ENCODE results near the gene CTBS.

DNA sequence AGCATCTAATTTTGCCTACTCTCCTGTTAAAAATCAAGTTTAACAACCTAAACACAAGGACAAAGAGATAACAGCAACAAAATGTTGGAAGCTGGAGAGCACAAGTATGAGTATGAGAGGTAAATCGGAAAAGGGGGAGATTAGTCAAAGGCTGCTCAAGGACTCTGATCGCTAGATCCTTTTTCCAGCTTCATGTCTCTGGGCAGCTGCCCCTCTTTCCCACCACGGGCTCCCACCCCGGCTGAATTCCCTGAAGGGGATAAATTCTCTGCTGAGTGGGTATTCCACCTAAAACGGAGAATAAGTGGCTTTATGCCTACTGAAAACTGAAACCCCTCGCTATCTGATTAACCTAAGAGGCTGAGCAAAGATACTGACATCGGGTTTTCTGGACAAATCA, 696 bp upstream of the CTBS start:
- TF ChIP-seq, protein P1, sequence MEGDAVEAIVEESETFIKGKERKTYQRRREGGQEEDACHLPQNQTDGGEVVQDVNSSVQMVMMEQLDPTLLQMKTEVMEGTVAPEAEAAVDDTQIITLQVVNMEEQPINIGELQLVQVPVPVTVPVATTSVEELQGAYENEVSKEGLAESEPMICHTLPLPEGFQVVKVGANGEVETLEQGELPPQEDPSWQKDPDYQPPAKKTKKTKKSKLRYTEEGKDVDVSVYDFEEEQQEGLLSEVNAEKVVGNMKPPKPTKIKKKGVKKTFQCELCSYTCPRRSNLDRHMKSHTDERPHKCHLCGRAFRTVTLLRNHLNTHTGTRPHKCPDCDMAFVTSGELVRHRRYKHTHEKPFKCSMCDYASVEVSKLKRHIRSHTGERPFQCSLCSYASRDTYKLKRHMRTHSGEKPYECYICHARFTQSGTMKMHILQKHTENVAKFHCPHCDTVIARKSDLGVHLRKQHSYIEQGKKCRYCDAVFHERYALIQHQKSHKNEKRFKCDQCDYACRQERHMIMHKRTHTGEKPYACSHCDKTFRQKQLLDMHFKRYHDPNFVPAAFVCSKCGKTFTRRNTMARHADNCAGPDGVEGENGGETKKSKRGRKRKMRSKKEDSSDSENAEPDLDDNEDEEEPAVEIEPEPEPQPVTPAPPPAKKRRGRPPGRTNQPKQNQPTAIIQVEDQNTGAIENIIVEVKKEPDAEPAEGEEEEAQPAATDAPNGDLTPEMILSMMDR (IDR thresholded peaks at IDR 0.05; ENCODE audit: low read length): no peak
- TF ChIP-seq EZH2 (IDR thresholded peaks at IDR 0.05; ENCODE audit: borderline replicate concordance, low read length): no peak

Measured in OCI-LY1 (cell line).